Ishikawa (cell line): ENCODE data around the gene ERG.

Experiments used
- CEBPB ChIP-seq: IDR thresholded peaks from 2 replicates; pipeline ENCODE4 v1.6.1; 2012
- CREB1 ChIP-seq: IDR thresholded peaks from 2 replicates; pipeline ENCODE4 v1.6.1; 2012; ENCODE audit warnings: low read depth
- EGR1 ChIP-seq: IDR thresholded peaks from 2 replicates; pipeline ENCODE4 v1.6.1; 2012
- EP300 ChIP-seq: IDR thresholded peaks from 2 replicates; pipeline ENCODE4 v1.6.1; 2012; ENCODE audit warnings: borderline replicate concordance
- FOXM1 ChIP-seq: IDR thresholded peaks from 2 replicates; pipeline ENCODE4 v1.6.1; 2012; ENCODE audit warnings: low read depth, borderline replicate concordance
- NFIC ChIP-seq: IDR thresholded peaks from 2 replicates; pipeline ENCODE4 v1.6.1; 2012
- RAD21 ChIP-seq: IDR thresholded peaks from 2 replicates; pipeline ENCODE4 v1.6.1; 2012; ENCODE audit warnings: low read depth
- REST ChIP-seq: IDR thresholded peaks from 2 replicates; pipeline ENCODE4 v1.6.1; 2012; ENCODE audit warnings: low read depth, mild to moderate bottlenecking
- TAF1 ChIP-seq: IDR thresholded peaks from 2 replicates; pipeline ENCODE4 v1.6.1; 2012; ENCODE audit warnings: low read depth, mild to moderate bottlenecking
- TCF12 ChIP-seq: IDR thresholded peaks from 2 replicates; pipeline ENCODE4 v1.6.1; 2012; ENCODE audit warnings: low read depth
- TEAD4 ChIP-seq: IDR thresholded peaks from 2 replicates; pipeline ENCODE4 v1.6.1; 2012
- YY1 ChIP-seq: IDR thresholded peaks from 2 replicates; pipeline ENCODE4 v1.6.1; 2012; ENCODE audit warnings: low read depth
- ZBTB7A ChIP-seq: IDR thresholded peaks from 2 replicates; pipeline ENCODE4 v1.6.1; 2012; ENCODE audit warnings: low read depth
- TF ChIP-seq, protein P1 (sequence below): IDR thresholded peaks from 2 replicates; pipeline ENCODE4 v1.6.1; 2012
- TF ChIP-seq, protein P2 (sequence below): IDR thresholded peaks from 2 replicates; pipeline ENCODE4 v1.6.1; 2012

ERG gene

DNA sequence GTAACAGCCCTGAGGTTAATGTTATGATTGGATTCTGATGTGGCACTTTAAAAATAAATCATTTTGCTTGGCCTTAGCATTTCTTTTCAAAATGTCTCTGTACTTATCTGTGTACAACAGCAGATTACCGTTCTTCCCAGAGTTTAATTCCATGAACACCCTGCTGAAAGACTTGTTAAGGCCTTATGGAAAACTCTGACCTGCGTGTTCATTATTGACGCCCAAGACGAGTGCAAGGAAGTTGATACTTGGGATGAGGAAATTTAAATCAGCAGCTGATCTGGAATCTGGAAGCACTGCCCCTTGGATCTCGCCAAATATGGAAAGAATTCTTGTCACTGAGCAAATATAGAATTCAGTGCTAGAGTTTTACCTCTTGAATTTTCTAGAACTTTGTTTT lies 6.7 kb downstream of the ERG start:
- TF ChIP-seq TEAD4 (no peak), EP300 (no peak), TCF12 (no peak), CEBPB (no peak), NFIC (no peak), YY1 (no peak), REST (no peak), RAD21 (no peak), TAF1 (no peak), EGR1 (no peak), FOXM1 (no peak), ZBTB7A (no peak)
- TF ChIP-seq, protein P1, sequence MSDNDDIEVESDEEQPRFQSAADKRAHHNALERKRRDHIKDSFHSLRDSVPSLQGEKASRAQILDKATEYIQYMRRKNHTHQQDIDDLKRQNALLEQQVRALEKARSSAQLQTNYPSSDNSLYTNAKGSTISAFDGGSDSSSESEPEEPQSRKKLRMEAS: no peak
- TF ChIP-seq, protein P2, sequence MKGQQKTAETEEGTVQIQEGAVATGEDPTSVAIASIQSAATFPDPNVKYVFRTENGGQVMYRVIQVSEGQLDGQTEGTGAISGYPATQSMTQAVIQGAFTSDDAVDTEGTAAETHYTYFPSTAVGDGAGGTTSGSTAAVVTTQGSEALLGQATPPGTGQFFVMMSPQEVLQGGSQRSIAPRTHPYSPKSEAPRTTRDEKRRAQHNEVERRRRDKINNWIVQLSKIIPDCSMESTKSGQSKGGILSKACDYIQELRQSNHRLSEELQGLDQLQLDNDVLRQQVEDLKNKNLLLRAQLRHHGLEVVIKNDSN: no peak

- no peak for TF ChIP-seq TAF1
Observed at GRCh38 chr21:38490411-38491020, 7.8 kb downstream of the ERG start.

DNA sequence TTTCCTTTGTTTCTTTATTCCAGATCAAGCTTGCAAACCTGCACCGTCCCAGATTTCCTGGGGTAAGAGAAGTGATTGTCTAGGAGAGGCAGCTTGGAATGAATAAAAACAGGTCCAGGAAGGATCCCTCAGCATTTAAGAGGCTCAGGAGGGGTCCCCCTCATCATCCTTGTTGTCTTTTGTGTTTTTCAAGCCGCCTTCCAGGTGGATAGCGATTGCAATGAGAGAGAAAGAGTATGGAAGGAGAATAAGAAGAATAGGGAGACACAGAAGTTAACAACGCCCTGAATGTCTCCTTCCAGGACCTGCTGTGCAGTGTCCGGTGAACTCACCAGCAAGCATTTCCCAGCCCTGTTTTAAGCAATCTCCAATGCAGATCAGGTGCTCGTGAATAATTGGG lies 8.5 kb downstream of the ERG start:
- TF ChIP-seq, protein P2: no peak
- no peak for TF ChIP-seq TEAD4
- no peak for TF ChIP-seq ZBTB7A
- TF ChIP-seq NFIC: no peak
- TF ChIP-seq RAD21: no peak
- no peak for TF ChIP-seq EGR1
- TF ChIP-seq EP300: no peak
- no peak for TF ChIP-seq CEBPB
- no peak for TF ChIP-seq TCF12
- TF ChIP-seq CREB1: no peak
- TF ChIP-seq YY1: no peak
- TF ChIP-seq REST: no peak
- no peak for TF ChIP-seq TAF1
- TF ChIP-seq, protein P1: no peak
- TF ChIP-seq FOXM1: no peak

GRCh38 chr21:38489271-38489652 lies 9.0 kb downstream of the ERG start:
- TF ChIP-seq RAD21 (no peak), CREB1 (no peak), FOXM1 (no peak), ZBTB7A (no peak), TCF12 (no peak)

DNA sequence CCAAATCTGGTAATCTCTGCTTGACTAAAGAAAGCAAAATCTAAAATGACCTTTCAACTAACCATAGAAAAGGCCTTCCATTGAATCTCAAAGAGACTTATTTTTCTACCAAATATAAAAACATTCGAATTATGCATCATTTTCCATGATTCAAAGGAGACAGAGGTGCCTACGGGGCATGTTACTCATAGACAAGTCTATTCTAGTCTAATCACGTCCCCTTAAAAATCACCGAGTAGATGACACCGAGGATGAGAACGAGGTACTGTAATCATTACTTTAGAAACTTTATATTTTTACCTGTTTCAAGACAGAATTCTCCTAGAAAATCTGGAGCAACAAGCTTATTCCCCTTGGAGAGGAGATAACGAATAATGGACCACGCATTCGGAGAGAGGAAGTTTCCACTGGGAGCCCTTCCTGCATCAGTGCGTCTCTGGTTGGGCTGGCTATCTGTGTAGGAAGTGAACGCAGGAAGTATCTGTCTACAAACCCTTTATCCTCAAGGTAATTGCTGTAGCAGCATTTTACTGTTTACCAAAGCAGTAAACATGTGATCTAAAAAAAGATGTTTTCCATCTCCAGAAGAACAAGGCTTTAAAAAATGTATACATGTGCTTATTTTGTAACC lies 9.5 kb downstream of the ERG start:
- TF ChIP-seq EP300: no peak
- no peak for TF ChIP-seq CEBPB
- TF ChIP-seq, protein P1: no peak
- TF ChIP-seq TAF1: no peak
- TF ChIP-seq ZBTB7A: no peak
- TF ChIP-seq, protein P2: no peak
- no peak for TF ChIP-seq REST
